Hepatic stellate cell (primary cell): ENCODE results near the gene SLC35B2.

Experiments used
- DNase-seq: peaks from one replicate; pipeline ENCODE4 v3.0.0; 2011; ENCODE audit warnings: low spot score

Gene SLC35B2

DNA sequence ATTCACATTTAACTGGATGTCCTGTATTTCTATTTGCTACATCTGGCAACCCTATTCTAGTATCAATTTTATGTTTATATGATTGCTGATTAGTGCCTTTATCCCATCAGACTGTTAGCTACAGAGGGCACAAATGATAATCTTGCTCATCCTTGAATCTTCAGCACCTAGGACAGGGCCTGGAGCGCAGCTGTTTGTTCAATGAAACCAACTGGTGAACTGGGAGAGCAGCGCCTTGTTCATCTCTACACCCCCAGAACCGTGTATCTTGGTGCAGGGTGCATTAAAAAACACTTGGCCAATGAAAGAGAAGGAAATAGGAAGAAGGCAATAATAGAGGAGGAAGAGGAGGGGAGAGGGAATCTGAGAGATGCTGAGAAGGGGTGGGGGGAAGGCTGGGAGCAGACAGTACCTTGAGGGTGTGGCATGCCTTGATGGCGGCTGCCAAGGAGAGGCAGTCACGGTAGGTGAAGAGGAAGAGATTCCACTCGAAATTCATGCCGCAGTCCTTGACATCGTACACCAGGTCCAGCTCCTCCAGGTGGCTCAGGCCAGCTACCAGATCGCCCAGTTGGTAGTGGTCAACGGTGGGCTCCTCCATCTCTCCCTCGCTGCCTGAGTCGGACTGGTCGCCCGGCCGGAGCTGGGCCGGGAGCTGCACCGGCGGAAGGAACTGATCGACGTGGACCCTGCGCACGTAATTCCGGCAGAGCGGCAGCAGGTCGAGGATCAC lies 28.4 kb upstream of the SLC35B2 start:
- no peak for DNase-seq

DNA sequence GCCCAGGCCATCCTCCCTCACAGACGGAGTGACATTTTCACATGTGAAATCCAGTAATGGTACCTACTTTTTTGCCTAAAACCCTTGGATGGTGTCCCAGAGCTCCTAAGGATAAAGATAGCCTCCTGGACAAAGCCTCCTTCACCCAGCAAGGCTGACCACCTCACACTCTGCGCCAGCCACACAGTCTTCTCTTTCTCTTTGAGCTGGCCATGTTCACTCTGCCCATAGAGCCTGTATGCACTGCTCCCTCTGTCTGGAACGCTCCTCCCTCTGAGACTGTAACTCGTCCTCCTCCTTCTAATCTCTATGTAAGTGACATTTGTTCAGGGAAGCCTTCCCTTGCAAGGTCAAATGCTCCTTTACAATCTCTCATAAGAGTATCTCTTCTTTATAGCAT lies 27.5 kb upstream of the SLC35B2 start:
- DNase-seq, result no peak

DNA sequence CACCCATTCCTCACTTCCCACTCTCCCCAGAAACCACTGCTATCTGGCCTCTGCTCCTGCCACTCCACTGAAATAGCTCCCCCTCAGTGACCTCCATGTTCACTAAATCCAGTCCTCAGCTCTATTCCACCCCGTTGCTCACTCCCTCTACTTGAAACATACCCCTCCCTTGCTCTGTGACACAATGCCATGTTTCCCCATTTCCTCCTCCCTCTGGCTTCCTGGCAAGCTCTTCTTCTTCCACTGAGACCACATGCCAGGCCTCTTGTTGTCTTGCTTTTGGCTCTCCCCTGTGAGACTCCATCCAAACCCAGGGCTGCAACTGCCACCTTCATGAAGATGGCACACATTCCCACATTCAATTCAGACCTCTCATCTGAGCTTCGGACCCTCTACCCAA lies 26.8 kb upstream of the SLC35B2 start:
- no peak for DNase-seq

DNA sequence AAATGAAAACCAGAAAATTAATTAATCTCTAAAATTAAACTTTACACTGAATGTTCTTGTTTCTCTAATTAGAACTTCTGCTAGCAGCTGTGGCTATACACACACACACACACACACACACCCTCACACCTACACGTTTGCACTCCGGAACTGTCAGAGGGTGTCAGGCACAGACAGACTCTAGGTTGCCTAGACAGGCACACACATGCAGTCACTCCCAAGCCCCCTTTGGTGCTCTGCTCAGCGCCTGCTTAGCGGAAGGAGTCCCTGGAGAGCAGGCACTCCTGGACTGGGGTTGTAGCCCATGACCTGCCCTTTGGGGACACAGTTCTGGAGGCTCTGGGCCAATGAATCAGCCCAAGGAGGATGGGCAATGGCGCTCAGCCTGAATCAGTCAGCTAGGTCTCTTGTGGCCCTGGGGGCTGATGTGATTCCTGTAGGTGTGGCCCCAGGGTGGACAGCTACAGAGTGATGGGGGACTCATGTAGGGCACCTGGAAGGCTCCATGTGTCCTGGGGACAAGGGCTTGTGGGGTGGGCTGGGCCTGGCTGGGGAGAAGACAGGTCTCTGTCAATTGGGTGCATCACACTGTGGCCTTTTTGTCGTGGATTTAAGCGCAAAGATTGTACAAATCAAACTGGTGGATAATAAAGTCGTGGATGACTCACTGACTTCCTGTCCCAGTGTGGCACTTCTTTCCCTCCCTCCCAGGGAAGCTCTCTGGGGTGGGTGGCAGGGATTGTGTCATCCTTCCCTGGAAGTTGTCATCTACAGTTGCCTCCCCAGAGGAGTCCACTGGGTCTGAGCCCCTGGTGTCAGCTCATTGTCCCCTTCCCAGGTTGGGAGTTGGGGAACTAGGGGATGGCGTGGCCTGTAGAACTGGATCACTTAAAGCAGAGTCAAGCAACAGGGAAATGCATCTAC lies 21.7 kb upstream of the SLC35B2 start:
- DNase-seq, result no peak

DNA sequence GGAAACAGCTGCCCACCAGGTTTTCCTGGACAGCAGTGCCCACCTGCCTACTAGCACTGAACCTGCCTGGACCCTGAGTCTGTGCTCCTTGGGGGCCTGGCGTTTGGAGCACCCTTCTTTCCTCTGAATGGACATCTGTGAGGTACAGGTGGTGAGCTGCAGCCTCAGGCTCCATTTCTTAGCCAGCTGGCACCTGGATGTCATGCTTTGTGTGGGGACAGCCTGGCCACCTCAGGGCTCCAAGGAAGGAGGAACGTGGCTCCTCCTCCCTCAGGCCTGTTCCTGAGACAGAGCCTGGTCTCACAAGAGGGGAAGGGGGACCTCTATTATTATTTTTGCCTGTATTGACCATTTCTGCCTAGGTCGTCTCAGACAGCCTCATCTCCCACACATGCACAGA lies 21.0 kb upstream of the SLC35B2 start:
- DNase-seq, result no peak

DNA sequence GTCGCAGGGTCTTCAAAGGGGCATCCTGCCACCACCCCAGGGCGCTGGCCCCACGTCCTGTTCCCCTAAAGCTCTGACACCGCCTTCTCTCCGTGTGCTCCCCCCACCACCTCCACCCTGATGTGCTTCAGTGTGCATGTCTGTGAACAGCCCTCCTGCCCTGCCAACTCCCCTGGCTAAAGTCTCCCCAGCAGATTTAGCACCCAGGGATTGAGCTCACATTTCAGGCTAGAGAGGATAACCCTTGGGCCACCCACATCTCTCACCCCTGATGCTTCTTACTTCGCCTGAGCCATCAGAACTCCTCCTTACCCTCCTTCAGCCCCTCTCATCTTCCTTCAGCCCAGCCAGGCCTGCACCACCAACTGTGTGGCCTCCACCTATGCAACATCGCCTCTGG lies 20.4 kb upstream of the SLC35B2 start:
- no peak for DNase-seq

DNA sequence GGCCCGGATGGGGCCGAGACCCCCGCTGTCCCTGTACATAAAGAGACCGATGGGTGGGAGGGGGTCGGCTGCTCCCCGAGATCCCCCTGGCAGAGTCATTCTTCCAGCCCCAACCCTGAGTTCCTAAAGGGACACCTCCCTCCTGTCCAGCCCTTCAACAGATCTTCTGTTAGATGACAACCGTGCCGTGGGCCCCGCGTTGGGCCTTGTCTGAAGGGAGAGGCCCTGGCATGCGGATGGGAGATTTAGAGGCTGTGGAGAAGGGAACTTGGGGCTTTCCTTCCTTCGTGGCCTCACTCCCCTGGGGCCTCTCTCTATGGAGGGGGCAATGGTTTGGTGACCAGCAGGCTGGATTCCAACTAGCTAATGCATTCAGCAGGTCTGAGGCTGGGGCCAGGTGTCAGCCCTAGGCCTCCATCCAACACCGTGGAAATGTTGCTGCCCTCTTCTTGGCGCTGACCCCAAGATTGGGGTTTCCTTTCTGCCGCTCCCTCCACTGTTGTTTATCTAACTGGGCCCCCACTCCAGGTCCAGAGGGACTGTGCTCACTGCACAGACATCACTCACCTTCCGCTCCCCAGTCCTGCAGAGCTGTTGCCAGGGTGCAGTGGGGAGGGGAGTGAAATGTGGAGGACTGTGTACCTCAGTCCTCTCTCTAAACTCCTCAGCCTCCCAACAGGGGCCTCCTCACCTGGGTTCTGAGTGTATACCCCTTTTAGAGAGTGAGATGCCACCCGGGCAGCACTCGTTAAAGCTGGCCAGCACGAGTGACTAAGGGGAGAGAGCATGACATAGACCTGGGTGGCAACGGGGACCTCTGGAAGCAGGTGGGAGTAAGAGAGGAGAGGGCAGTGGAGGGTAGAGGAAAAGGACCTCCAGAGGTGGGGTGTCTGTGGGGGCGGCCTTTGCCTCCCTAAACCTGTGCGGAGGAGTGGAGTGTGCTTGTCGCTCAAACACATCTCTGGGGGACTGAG lies 19.6 kb upstream of the SLC35B2 start:
- no peak for DNase-seq

DNA sequence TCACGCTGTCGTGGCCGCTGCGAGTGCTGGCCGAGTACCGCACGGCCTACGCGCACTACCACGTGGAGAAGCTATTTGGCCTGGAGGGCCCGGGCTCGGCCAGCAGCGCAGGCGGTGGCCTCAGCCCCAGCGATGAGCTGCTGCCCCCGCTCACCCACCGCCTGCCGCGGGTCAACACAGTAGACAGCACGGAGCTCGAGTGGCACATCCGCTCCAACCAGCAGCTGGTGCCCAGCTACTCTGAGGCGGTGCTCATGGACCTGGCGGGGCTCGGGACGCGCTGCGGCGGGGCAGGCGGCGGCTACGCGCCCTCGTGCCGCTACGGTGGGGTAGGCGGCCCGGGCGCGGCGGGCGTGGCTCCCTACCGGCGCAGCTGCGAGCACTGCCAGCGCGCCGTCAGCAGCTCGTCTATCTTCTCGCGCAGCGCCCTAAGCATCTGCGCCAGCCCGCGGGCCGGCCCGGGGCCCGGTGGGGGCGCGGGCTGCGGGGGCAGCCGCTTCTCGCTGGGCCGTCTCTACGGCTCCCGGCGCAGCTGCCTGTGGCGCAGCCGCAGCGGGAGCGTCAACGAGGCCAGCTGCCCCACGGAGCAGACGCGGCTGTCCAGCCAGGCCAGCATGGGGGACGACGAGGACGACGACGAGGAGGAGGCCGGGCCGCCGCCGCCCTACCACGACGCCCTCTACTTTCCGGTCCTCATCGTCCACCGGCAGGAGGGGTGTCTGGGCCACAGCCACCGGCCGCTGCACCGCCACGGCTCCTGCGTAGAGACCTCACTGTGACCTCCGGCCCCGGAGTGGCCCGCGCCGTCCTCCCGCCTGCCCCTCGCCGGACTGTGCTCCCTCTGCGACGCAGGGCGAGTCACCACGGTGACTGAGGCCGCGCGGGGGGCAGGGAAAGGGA lies 18.7 kb upstream of the SLC35B2 start:
- no peak for DNase-seq

DNA sequence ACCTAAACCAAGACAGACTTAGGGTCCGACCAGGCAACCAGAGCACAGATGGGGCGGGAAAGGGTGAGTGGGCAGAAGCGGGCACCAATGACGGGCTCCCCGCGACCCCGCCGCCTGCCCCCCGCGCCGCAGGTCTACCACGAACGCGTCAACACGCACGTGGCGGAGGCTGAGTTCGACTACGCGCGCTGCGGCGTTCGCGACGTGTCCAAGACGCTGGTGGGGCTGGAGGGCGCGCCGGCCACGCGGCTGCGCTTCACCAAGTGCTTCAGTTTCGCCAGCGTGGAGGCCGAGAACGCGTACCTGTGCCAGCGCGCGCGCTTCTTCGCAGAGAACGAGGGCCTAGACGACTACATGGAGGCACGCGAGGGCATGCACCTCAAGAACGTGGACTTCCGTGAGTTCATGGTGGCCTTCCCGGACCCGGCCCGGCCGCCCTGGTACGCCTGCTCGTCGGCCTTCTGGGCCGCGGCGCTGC lies 18.0 kb upstream of the SLC35B2 start:
- DNase-seq, result no peak

DNA sequence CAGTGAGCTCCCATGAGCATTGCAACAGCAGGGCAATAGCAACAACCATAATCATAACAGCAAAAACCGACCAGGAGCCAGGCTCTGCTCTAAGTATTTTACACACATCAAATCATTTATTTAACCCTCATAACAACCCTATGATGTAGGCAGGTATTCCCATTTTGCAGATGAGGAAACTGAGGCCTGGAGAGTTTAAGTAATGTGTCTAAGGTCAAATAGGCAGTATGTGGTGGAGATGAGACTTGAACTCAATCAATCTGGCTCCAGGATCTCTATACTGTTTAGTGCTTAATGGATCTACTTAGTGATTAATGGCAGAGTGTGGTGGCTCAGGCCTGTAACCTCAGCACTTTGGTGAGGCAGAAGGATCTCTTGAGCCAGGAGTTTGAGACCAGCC lies 16.3 kb upstream of the SLC35B2 start:
- DNase-seq, result no peak

DNA sequence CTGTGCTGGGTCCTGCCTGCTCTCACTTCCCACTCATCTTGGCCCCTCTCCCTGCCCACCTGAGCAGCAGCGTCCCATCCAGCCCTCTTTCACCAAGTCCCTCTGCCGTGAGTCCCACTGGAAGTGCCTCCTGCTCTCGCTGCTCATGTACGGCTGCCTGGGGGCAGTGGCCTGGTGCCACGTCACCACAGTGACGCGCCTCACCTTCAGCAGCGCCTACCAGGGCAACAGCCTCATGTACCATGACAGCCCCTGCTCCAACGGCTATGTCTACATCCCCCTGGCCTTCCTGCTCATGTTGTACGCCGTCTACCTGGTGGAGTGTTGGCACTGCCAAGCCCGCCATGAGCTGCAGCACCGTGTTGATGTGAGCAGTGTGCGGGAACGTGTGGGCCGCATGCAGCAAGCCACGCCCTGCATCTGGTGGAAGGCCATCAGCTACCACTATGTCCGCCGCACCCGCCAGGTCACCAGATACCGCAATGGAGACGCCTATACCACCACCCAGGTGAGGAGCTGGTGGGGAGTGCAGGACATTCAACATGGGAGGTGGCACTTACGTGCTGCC lies 15.8 kb upstream of the SLC35B2 start:
- DNase-seq, result no peak

DNA sequence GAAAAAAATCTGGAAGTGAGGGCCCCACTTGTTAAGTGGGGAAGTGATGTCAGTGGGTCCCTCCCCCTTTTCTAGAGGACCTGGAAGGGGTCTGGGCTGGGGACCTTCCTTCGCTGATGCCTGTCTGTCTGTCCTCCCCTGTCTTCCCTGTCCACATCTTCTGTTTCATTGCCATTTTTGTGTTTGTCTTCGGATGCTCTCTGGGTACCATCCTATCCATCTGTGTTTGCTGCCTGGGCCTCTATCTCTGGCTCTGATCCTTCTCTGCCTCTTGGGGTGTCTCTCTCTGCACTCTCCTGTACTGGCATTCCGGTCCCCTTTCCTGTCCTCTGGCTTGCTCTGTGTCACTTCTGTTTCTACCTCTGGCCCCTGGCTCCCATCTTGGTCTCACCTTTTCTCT lies 15.2 kb upstream of the SLC35B2 start:
- no peak for DNase-seq

DNA sequence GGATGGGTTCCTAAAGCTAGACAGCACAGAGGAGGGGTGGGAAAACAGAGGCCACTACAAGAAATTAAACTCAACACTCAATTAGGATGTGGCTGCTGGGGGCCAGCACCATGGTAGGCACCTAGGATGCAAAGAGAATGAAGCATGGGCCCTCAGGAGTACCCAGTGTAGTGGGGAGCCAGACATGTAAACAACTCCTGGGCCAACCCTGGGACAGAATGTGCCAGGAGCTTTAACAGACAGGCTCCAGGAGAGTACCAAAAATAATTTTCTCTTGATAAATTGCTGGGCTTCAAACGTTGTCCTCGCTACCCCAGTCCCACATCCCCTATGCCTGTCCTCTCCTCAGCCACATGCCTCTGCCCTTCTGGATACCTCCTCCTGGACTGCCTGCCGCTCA lies 14.6 kb upstream of the SLC35B2 start:
- DNase-seq, result no peak

DNA sequence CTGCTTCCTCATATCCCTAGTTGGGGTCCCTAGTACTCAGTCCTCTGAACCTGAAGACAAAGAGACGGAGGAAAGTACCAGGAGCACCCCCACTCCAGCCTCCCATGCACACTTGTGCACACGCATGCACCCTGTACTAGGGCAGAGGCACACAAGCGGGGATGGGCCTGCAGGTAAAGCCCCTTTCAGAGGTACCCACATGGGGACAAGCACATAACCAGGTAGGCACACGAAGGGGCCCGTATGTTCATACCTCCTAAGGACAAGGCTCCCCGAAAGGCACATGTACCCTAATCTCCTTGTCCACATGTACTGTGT lies 14.0 kb upstream of the SLC35B2 start:
- no peak for DNase-seq

DNA sequence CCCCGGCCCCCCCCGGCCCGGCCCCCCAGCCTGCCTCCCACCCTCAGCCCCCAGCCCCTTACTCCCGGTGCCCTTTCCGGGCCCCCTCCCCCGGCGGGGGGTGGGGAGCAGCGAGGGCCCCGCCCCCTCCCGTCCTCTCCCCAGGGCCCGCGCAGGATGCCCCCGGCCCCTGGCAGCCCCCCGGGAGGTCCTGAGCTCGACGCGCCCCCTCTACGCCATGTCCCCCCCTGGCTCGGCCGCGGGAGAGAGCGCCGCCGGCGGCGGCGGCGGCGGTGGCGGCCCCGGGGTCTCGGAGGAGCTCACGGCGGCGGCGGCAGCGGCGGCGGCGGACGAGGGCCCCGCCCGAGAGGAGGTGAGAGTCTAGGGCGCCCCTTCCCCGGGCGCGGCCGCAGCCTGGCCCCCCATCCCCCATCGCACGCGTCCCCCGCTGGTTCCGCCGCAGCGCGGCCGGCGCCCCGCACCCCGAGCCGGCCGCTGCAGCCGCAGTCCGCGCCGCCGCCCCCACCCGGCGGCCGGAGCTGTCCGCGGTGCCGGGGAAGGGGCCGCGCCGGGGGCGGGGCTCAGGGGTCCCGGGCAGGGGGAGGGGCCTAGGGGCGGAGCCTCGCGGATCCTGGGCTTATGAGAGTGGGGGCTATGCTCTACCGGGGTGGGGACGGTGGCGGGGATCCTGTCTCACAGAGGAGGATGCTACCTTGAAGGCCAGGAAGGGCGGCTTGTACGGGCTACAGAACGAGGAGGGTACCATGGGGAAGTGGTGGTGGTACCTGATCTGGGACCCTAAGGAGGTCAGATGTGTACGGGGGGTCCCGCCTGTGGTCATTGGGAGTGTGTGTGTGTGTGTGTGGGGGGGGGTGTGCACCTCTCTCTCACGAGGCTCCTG lies 13.4 kb upstream of the SLC35B2 start:
- DNase-seq, result no peak

DNA sequence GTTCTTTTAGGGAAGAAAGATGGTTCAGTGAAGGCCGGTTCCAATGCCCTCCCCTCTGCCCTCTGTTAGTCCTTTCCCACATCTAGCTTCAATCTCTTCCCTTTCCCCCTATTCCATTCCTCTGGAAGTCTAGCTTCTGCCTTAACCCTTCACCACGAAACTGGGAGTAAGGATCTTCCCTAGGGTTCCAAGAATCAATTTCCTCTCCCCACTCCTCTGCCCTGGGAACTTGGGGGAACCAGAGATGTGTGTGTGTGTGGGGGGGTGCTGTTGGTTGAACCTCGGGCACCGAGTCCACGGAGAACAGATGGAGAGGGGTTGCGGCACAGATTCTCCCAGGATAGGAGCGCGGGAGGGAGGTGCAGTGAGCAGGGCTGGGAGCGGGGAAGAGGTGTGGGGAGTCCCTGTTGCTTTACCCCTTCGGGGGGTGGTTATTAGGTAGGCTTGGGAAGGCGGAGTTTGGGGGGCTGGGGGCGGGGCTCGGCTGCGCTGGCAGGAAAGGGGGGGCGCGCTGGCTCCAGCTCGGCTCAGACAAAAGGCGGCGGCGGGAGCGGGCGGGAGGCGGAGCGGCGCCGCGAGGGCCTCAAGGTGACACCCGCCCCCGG lies 12.7 kb upstream of the SLC35B2 start, which contains the start of gene TMEM151B:
TMEM151B (plus strand) TSS at position 530 of the 605 bp plus-strand sequence. CDS start 293 bp downstream, outside the sequence.
- DNase-seq, result no peak

DNA sequence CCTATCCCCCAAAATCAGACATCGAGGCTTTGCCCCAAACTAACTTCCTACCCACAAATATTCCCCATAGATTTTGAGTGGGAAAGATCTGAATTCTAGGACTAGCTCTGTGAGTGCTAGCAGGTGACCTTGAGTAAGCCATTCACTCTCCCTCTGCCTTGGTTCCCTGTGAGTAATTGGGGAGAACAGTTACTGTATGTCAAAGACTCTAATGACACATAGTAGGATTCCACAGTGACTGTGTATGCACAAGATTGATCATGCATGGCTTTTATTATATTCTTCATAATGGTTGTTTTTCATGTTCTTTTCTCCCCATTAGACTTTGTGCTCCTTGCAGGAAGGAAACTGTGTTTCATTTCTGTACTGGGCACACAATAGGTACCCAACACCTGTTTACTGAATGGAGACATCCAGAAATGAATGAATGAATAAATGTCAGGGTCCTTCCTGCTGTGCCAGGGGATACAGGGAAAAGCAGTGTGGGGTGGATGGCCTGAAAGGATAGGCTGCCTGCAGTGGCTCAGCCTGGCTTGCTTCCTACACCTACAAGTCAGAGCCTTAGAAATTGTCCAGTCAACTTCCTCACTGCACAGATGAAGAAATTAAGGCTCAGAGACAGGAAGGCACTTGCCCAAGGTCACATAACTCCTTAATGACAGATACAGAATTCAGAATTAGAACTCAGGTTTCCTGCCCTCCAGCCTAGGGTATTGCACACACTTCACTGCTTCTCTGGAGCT lies 12.0 kb upstream of the SLC35B2 start:
- DNase-seq, result no peak

DNA sequence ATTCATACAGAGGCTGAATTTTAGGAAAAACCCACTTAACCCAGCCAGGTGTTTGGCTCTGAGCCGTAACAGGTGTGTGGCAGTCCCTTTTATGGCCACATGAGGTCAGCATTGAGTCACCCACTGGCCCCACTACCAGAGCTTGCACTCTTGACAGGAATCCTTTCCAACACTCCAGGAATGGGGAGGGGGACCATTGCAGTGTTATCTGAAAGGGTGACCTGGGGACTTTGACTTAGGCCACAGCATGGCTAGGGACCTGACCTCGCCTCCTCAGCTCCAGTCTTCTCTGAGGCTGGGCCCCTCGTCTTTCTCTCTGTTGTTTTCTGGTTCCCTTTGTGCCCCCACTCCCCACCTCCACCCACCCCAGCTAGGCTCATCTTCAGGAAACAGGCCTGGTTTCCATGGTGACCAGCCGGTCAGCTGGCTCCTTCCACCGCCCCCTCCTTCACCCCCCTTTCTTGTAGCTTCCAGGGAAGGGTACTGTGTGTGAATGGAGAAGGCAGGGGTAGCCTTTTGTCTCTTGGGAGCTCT lies 10.8 kb upstream of the SLC35B2 start:
- DNase-seq, result peak; percentile 60
